HG03064 (cell line): Measurements from ENCODE around the gene DMD.

Source experiments
- ATAC-seq: cut with Tn5 transposase; IDR thresholded peaks from one replicate; pipeline ENCODE4 v1.9.1; 2021; ENCODE audit warnings: low read depth; ENCODE audit not compliant: unreplicated experiment

Gene DMD

DNA sequence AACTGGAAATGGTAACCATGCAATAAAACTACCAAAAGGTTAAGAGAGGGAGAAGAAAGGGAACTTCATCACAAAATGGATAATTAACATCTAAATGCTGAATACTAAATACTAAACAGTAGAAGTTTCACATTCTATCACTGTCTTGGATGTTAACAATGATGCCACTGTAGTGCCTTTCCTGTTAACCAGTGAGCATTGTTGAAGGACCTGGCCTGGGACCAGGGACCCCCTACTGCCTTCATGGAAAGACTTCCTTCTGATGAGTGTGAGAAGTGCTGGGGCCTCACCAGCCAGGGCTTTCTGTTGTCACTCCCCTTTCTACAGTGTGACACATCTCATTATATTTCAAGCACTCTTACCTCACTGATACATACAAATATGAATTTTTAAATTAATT is 1400.2 kb downstream of the DMD start:
- ATAC-seq = no peak

DNA sequence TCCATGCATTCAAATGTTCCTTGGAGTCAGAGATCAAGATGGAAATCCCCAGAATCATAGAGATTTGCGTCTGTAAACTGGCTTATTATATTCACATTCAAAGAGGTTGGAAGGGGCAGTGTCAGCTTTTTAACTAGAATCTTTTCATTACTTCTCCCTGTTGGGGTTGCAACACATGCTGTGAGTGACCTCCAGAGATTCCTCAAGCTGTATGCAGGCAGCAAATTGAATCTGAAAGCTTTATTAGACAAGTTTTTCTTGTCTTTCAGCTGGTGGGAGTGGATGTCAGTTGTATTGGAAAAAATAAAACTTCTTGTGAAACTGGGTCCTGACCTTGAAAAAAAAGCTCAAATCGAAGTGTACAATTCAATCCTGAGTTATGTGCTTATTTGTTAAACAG is 1403.0 kb downstream of the DMD start:
- ATAC-seq = no peak

DNA sequence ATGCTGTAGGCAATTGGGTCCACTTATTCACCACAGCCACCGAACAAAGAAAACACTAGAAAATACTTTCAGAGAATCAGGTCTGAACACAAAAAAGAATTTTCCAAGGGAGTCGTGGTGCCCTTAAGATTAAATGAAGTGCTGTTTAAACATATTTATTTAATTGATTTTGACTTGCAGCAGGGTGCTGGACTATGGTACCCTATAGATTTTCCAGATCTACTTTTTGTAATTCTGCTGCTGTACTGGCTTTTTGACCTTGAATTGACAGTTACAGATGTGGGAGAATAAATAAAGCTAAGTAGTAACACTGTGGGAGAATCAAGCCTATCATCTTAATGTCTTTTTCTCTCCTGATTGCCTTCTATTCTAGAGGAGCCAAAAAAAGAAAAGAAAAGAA is 1404.2 kb downstream of the DMD start:
- no peak for ATAC-seq

DNA sequence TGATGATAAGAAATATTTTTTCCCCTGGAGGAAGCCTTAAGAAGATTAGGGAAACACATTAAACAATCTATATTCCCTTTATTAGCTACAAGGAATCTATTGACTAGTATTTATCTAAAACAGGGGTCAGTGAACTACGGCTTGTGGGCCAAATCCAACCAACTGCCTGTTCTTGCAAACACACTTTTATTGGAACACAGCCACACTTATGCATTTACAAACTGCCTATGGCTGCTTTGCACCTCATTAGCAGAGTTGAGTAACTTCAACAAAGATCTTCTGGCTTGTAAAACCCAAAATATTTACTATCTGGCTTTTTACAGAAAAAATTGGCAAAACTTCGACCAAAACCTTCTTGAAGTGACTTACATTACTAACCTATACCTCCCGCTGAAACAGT is 1405.6 kb downstream of the DMD start:
- ATAC-seq = no peak

DNA sequence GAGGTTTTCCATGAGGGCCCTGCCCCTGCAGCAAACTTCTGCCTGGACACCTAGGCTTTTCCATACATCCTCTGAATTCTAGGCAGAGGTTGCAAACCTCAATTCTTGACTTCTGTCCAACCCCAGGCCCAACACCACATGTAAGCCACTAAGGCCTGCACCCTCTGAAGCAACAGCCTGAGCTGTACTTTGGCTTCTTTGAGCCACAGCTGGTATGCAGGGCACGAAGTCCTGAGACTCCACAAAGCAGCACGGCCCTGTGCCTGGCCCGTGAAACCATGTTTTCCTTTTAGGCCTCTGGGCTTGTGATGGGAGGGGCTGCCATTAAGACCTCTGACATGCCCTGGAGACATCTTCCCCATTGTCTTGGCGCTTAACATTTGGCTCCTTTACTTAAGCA is 1411.1 kb downstream of the DMD start:
- no peak for ATAC-seq

DNA sequence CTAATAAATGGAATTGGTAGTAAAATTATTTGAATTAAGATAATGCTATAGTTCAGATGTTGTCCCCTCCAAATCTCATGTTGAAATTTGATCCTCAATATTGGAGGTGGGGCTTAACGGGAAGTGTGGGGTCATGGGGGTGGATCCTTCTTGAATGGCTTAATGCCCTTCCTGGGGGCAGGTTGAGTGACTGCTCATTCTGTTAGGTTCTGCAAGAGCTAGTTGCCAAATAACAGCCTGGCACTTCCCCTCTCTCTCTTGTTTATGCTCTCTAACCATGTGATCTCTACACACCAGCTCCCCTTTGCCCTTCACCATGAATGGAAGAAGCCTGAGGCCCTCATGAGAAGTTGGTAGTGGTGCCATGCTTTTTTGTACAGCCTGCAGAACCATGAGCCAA is 1414.7 kb downstream of the DMD start:
- ATAC-seq = no peak

DNA sequence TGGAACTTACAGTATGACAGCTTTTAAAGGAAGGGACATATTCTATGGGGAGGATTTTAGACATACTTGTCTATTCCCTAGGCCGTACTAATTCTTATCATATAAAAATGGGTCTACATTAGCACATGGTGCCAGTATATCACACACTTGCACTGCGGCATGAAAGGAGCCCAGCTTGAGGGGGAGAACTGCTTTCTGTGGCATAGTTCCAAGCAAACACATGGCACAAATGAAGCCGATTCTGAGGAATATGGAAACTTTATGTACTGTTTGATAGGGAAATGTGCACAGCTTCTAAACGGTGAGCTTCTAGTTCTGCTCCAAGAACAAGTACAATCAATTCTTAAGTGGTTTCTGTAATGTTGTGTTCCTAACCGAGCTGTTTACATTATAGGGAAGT is 1463.9 kb downstream of the DMD start:
- ATAC-seq = no peak

DNA sequence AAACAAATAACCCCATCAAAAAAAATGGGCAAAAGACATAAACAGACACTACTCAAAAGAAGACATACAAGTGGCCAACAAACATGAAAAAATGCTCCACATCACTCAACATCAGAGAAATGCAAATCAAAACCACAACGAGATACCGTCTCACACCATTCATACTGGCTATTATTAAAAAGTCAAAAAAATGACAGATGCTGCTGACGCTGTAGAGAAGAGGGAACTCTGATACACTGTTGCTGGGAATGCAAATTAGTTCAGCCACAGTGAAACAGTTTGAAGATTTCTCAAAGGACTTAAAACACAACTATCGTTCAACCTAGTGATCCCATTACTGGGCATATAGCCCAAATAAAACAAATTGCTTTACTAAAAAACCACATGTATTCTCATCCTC is 1468.3 kb downstream of the DMD start:
- ATAC-seq = no peak

DNA sequence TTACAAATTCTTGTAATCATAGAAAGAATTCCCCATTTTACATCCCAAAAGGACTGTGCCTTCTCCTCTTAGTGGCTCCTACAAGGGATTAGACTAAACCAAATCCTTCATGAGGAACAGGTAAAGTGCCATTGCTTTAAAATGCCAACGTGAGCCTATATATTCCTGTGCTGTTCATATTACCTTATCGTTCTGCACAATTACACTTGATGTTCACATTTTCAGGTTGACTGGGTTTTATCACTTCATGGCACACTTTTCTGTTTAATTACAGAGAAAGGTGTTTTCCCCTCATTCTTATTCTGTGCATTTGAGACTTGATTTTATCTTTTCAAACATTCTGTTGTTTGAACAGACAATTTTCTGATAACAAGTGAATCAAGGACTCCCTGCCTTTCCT is 1493.9 kb downstream of the DMD start:
- ATAC-seq = no peak

DNA sequence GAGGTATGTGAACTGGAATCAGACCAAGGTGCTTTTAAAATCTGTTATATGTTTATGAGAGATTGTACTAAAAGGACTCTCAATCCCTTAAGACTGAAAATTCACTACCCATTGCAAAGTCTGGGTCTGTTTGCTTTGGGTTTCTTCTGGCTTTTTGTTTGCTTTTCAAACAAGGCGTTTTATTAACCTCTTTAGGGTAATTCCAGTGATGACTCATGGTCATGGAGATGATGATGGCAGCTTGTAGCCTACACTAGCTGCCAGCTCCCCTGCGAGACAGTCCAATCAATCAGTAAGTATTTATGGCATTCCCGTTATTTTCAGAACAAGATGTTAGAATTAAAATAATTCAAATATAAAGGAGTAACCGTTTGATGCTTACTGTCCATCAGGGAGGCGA is 1495.7 kb downstream of the DMD start:
- no peak for ATAC-seq

DNA sequence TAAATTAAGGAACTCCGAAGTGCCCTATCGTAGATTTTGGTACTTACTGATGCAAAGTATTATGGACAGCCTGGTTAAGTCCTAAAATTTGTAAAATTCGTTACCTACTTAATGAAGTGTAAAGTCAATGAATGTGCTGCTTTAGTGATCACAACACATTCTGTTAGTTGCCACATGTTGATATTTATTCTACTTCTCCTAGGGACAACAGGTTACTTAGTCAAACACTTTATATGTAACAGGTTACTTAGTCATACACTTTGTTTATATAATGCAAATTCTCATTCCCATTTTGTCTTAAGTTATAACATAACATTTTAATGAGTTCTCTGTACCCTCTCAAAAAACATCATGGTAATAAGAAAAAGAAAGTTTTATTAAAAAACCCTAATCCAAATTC is 1496.6 kb downstream of the DMD start:
- ATAC-seq = no peak

DNA sequence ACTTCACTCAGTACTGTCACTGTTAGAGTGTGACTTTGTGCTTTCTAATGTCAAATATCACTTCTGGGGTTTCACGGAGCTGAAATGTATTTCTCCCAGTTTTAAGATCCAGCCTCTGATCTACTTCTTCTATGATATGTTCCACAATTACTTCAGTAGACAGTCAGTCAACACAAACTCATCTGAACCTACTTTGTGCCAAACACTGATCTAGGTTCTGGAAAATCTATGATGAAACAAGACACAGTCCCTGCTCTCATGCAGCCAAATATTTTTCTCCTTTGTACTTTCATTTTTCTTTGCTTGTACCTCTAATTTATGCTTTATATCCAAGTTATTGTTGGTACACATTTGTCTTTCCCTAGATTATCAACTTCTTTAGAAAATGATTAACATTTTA is 1498.2 kb downstream of the DMD start:
- ATAC-seq = no peak

DNA sequence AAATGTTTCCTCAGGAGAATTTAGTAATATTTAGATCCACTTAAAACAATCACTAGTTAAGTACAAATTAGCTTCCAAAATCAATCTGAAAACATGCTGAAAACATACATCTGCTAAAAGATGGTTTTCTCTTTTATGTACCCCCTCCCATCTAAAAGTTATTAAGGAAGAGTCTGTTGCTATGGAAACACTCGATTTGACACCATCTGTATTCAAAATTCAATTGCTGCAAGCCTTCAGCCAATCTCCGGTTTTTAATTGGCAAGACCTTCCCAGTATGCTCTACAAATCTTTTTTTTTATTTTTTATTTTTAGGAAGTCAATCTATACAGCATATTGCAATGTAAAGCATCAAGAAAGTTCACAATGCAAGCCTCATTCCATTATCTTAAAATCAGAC is 1500.2 kb downstream of the DMD start:
- no peak for ATAC-seq

DNA sequence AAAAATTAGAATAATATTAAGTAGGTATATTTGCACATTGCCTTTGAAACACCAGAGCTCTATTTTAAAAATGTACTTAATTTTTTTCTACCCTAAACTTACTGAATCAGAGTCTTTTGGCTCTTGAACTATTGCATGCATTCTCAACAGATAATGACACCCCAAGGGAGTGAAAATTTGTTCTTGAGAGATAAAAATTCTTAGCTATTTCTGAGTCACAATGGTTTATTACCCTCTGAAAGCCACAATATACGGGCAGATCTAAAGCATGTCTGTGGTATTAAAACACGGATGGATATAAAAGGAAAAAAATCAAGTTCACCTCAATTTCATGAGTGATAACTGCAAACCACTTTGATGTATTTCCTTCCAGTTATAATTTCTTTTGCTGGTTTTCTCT is 1503.2 kb downstream of the DMD start:
- no peak for ATAC-seq

DNA sequence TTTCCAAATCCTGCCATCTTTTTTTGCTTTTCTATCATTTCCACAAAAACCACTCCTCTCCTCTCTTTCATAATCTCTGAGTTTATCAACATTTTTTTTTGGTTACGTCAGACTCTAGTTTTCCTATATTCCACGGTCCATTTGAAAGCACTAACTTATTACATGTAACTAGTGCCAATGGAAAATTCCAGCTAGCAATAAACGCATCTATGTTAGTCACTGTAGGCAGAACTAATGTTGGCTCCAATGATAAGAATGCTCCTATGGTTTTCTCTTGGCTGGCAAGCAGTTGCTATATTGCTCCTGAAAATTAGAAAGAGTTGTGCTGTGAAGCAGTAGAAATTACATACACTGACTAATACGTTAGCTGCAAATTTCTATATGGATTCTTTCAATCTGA is 1504.9 kb downstream of the DMD start:
- ATAC-seq = no peak

DNA sequence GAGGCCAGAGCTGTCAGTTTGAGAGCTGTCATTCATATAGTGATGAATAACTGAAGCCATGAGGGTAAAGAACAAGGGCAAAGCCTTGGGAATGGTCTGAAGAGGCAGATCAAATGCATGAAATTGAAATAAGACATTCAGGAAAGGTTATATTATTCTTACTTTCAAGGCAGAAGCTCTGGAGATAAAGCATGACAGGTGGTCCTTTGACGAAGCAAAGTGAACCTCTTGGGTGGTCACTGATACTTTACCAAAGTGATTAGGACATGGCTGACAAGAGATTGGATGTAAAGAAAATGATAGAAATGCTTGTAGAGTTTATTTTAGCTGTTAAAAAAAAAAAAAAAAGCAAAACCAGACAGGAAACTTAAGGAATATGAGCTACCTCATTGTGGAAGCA is 1505.5 kb downstream of the DMD start:
- no peak for ATAC-seq

DNA sequence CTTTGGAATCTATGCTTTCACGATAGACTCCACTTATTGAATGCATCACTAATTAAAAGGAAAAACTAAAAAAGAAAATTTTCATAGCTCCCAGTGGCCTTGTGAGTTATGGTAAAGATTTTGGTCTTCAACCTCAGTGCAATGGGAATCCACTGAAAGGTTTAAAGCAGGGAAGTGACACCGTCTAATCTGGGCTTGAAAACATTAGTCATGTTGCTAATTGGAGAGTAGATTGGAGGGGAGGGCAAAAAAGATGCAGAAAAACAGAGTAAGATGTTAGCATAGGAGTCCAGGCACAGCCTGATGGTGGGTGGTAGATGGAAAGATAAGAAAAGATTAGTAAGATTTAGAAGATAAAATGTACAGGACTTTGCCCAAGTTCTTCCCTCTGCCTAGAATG is 1506.4 kb downstream of the DMD start:
- ATAC-seq = no peak

DNA sequence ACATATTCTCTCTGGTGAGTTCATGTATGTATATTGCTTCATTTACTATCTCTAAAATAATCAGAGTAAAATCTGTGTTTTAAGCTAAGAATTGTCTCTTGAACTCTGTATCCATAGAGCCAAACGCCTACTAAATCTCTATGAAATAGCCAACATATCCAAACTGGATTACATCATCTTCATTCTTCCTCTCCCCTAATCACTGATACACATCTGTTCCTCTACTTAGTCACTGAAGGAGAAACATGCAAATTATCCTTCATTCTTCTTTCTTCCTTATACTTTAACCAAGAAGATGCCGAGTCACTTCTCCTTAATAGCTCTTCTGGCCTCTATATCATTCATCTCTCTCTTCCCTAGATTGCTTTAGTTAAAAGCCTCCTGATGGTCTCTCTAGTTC is 1509.1 kb downstream of the DMD start:
- no peak for ATAC-seq

DNA sequence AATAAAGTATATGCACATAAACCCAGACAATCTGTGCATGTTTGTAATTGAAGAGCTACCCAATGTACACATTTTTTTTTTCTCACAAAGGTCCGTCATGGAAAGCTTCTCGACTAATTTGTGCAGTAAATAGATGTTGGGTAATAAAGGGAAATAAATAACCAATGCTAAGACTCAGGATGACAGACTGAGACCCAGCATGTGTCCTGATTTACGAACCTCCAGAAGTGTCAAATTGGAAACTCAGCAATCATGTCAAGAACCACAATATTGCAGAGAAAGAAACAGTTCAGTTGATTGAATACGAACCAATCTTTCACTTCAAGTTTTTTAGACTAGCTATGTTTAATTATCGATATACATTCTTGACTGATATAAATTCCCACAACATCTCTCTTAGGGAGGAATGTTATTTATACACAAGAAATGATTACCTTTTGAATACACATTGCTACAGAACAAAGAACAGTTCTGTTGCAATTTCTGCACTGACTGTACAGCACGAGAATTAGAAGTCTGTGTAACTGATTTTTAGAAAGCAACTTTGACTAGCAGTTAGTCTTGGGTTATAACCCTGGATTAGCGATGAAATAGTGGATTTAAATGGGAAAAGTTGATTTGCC is 1513.9 kb downstream of the DMD start:
- ATAC-seq = no peak

DNA sequence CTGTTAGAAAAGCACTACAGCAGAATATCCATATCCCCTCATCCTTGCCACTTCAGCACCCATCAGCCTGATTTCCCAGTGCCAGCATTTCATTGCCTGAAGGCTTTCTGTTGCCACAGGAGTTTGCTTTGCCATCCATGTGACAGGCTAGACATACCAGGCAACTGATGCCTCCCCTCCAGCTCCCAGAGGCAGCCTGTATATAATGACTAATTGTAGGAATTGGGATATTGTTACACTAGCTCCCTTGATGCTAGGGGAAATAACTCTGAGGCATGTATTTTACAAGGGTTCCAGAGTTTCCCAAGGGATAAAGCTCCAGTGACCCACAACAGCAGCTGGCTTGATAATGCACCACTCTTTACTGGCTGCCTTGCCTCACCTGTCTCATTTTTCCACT is 1531.5 kb downstream of the DMD start:
- ATAC-seq = no peak

DNA sequence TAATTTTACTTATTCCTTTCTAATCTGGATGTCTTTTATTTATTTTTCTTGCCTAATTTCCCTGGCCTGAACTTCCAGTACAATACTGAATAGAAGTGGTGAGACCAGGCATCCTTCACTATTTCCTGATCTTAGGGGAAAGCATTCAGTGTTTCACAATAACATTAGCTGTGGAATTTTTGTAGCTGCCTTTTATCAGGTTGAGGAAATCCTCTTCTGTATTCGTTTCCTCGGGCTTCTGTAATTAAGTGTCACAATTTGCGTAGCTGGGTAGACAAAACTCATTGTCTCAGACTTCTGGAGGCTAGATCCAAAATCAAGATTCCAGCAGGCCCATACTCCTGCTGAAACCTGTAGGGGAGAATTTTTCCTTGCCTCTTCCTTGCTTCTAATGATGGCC is 1541.1 kb downstream of the DMD start:
- ATAC-seq = no peak

DNA sequence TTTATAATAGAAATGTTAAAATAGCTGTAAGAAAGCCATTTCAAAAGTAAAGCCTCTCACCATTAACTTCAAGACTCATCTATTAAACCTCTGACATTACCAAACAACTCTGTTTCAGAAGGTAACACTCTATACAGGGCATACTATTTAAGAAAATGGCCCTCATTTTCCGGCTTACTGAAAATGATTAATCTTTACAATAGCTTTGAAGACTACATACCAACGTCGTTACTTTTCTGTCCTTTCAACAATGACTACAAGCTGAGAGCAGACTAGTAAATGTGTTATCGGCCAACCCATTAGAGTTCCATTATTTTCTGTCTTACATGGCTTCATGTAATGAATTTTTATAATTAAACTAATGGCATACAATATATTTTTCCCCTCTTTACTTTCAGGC is 1545.9 kb downstream of the DMD start:
- no peak for ATAC-seq

DNA sequence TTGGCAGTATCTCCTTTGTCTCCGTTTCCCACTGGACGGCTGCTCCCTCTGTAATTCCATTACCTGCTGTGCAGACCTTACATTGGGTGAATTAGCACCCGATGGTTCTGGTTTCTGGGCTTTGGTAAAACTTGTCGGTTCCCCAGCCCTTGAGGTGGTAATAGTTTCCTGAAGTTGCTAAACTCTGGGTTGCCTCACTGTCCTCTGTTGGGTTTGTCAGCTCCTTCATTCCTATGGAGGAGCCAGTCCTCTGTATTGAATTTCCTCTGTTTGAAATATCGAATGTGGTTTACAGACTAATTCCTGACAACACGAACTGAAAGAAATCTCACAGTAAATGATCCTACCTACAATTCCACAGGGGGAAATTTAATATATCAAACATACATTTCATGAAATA is 1548.2 kb downstream of the DMD start:
- ATAC-seq = no peak
